GM18909 (cell line): ENCODE measurements around the gene ERBB2.

Experiments used
- ATAC-seq: cut with Tn5 transposase; IDR thresholded peaks from one replicate; pipeline ENCODE4 v1.9.1; 2021; ENCODE audit warnings: mild to moderate bottlenecking; ENCODE audit not compliant: unreplicated experiment, poor library complexity

The ERBB2 gene

GRCh38 chr17:39699818-39700147 lies at the start of gene ERBB2:
Gene ERBB2 (plus strand): TSS chr17:39700064. CDS start chr17:39700239, 175 bp downstream.
- no peak for ATAC-seq

- ATAC-seq = no peak
Observed at GRCh38 chr17:39650121-39650579, 49.7 kb upstream of the ERBB2 start.

- ATAC-seq = no peak
Observed at GRCh38 chr17:39651923-39652586, 47.8 kb upstream of the ERBB2 start.

DNA sequence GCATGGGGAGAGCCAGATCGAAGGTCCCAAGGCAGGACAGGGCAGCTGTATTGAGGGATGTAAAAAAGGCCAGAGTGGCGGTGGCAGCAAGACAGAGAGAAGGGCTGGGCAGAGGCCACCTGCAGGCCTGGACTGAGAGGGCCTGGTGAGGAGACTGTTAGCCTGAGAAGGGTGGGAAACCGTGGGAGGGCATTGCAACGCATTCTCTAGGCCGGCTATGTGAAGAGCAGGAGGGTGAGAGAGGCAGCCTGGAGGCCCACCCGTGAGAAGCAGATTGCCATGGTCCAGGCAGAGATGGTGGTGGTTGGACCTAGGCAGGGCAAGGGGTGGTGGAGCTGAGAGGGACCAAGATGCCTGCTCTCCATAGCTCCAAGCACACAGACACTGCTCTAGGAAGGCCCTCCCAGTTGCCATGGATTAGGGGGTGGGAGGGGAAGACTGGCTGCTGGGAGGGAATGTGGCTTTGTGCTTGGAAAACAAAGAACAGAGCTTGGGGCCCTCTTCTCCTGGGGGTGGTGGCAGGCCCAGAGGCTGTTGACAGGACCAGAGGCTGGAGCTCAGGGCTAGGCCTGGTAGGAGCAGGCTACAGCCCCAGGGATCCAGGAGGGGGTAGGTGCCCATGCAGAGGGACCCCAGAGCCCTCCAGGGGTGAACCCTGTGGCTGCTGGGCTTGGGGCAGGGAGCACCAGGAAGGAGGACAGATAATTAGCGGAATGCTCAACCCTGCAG lies 47.1 kb upstream of the ERBB2 start:
- no peak for ATAC-seq

DNA sequence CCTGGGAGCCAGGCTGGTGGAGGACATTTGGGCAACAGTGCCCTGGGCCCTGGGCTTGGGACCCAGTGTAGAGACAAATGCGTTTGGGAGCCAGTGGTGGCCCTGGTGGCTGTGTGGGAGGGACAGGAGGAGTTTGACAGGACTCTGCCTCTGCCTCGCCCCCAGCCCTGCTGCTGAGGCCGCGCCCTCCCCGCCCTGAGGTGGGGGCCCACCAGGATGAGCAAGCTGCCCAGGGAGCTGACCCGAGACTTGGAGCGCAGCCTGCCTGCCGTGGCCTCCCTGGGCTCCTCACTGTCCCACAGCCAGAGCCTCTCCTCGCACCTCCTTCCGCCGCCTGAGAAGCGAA lies 46.6 kb upstream of the ERBB2 start:
- ATAC-seq = no peak

DNA sequence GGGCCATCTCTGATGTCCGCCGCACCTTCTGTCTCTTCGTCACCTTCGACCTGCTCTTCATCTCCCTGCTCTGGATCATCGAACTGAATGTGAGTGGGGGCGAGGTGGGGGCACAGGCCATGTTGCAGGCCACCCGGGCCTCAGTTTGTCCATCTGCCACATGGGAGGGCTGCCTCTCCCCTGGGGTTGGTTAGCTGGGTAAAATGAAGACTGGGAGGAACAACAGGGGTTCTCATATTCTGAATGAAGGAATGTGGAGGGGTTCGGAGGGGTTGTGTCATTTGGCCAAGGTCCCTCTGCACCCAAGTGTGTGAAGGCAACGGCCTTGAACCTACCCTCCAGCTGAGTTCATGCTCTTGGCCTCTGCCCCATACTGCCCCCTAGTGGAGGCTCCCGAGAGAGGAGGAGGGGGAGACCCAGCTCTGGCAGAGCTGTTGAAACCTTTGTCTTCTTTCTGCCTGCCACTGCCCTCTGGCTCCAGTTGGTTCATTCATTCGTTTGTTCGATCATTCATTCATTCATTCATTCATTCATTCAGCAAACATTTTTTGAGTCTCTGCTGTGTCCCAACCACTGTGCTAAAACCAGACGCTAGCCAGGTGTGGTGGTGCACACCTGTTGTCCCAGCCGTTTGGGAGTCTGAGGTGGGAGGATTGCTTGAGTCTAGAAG lies 46.1 kb upstream of the ERBB2 start:
- no peak for ATAC-seq

DNA sequence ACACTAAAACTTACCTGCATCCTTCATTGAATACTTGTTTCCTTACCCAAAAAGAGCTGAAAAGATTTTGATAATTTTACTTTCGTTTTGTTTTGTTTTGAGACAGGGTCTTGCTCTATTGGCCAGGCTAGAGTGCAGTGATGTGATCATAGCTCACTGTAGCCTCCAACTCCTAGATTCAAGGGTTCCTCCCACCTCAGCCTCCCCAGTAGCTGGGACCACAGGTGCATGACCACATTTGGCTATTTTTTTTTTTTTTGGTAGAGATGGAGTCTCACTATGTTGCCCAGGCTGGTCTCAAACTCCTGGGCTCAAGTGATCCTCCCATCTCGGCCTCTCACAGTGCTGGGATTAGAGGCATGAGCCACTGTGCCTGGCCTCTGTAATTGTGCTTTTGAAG lies 44.8 kb upstream of the ERBB2 start:
- ATAC-seq = no peak

DNA sequence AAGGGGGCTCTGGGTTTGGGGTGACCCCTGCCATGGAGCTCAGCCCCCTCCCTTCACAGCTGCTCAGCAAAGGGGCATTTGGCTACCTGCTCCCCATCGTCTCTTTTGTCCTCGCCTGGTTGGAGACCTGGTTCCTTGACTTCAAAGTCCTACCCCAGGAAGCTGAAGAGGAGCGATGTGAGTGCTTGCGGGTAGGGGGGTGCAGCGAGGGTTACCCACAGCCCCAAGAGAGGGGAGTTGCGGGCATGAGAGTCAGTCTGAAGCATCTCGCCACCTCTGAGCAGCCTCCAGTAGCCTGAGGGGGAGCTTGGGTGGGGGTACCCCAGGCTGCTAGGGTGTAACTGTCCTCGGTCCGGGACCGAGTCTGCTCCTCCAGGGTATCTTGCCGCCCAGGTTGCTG lies 41.5 kb upstream of the ERBB2 start:
- ATAC-seq = no peak

- no peak for ATAC-seq
Observed at GRCh38 chr17:39658760-39659159, 41.1 kb upstream of the ERBB2 start.

- no peak for ATAC-seq
Observed at GRCh38 chr17:39659279-39660010, 40.4 kb upstream of the ERBB2 start.

DNA sequence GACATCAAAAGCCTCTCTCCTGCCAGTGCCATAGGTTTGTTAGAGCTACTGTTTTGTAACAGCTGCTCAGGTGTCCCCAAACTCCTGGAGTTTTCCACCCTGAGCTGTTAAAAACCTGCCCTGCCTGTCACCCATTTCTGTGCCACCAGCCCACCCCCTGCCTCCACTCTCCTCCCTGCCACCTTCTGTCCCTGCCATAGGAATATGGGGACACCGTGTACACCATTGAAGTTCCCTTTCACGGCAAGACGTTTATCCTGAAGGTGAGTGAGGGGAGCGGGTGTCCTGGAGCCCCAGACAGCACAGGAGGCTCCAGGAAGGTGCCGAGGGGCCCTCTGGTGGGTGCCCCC lies 39.9 kb upstream of the ERBB2 start:
- no peak for ATAC-seq

- no peak for ATAC-seq
Observed at GRCh38 chr17:39660397-39661385, 39.2 kb upstream of the ERBB2 start.

DNA sequence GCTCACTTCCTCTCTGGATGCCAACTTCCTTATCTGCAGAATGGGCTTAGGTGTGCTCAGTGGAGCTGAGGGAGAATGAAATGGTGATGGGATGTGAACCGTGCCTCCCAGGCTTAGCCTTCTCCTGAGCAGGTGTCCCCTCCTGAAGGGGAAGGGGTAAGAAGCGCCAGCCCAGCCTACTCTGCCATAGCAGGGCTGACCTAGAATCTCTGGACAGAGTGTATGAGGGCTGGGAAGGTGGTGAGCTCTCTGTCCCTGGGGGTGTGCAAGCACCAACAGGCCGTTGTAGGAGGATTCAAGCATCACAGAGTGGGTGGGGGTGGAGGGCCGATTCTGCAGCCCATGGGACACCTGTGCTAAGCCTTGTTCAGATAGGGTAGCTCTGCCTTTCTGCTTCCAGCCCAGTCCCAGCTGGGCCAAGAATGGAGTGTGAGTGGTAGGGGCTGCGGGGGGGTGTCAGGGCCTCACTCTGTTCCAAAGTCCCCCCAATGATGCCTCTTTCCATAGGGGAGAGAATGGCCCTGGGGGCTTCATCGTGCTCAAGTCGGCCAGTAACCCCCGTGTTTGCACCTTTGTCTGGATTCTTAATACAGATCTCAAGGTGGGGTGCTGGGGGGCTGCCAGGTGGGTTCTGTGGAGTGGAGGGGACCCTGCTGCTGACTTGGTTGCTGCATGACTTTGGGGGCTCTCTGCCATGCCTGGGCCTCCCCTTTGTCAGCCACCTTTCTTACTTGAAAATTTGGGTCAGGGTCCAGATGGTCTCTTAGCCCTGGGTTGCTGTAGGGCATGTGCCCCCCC lies 37.9 kb upstream of the ERBB2 start:
- no peak for ATAC-seq

DNA sequence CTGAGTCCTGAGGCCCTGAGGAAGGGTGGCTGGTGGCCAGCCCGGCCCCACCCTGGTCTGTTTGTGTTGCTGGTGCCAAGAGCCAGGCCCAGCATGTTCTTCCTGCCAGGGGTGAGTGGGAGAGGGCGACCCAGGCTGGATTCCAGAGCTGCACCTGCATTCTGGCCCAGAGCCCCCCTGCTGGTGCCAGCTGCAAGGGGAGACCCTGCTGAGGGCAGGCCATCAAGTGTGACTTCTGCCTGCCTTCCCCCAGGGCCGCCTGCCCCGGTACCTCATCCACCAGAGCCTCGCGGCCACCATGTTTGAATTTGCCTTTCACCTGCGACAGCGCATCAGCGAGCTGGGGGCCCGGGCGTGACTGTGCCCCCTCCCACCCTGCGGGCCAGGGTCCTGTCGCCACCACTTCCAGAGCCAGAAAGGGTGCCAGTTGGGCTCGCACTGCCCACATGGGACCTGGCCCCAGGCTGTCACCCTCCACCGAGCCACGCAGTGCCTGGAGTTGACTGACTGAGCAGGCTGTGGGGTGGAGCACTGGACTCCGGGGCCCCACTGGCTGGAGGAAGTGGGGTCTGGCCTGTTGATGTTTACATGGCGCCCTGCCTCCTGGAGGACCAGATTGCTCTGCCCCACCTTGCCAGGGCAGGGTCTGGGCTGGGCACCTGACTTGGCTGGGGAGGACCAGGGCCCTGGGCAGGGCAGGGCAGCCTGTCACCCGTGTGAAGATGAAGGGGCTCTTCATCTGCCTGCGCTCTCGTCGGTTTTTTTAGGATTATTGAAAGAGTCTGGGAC lies 37.1 kb upstream of the ERBB2 start:
- no peak for ATAC-seq

DNA sequence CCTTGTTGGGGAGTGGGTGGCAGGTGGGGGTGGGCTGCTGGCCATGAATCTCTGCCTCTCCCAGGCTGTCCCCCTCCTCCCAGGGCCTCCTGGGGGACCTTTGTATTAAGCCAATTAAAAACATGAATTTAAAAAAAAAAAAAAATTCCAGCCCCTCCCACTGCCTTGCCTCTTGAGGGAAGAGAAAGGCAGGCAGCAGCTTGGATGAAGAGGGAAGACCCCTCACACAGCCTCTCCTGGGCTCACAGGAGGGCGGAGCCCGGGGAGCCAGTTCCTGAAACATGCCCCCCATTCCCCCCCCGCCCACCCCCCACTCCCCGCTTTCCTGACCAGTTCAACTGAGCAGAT lies 36.5 kb upstream of the ERBB2 start:
- ATAC-seq = no peak

GRCh38 chr17:39663688-39664580 lies 35.9 kb upstream of the ERBB2 start:
- ATAC-seq = no peak
